HS-5 (cell line): ENCODE results near the gene STUB1.

Experiments
- DNase-seq: peaks from one replicate; pipeline ENCODE4 v3.0.0-alpha.2; 2012; ENCODE audit warnings: low read depth

STUB1 gene

GRCh38 chr16:679814-680624 is at the start of gene STUB1:
Gene STUB1, plus strand, starts transcription at chr16:680410. Its CDS starts 116 bp downstream, at chr16:680526.
- peak; percentile 49 for DNase-seq

GRCh38 chr16:630815-631405 is 49.3 kb upstream of the STUB1 start, which contains the start of gene WFIKKN1:
Gene WFIKKN1, plus strand, starts transcription at chr16:630985. Its CDS starts 269 bp downstream, at chr16:631254.
- no peak for DNase-seq

- DNase-seq, result no peak
Measured at GRCh38 chr16:631808-632358, 48.3 kb upstream of the STUB1 start.

- no peak for DNase-seq
Measured at GRCh38 chr16:632486-633335, 47.5 kb upstream of the STUB1 start.

- no peak for DNase-seq
Measured at GRCh38 chr16:633336-634050, 46.7 kb upstream of the STUB1 start.

GRCh38 chr16:634051-634670 is 46.0 kb upstream of the STUB1 start:
- no peak for DNase-seq

GRCh38 chr16:634996-635395 is 45.2 kb upstream of the STUB1 start:
- DNase-seq, result no peak

GRCh38 chr16:635573-636205 is 44.5 kb upstream of the STUB1 start:
- no peak for DNase-seq

- DNase-seq, result peak; percentile 70
Measured at GRCh38 chr16:636206-637080, 43.8 kb upstream of the STUB1 start, which contains the start of gene METTL26. Gene METTL26, minus strand, starts transcription at chr16:636305. Its CDS starts 15 bp downstream, at chr16:636290.

- DNase-seq, result no peak
Measured at GRCh38 chr16:637081-638018, 42.9 kb upstream of the STUB1 start.

- DNase-seq, result no peak
Measured at GRCh38 chr16:638034-638543, 42.1 kb upstream of the STUB1 start.

GRCh38 chr16:638836-639235 is 41.4 kb upstream of the STUB1 start:
- no peak for DNase-seq

GRCh38 chr16:640614-641013 is 39.6 kb upstream of the STUB1 start:
- DNase-seq, result no peak

- no peak for DNase-seq
Measured at GRCh38 chr16:641326-642188, 38.7 kb upstream of the STUB1 start, which contains the start of gene MCRIP2. Gene MCRIP2, plus strand, starts transcription at chr16:641828. Its CDS starts 164 bp downstream, at chr16:641992.

- no peak for DNase-seq
Measured at GRCh38 chr16:642189-643049, 37.8 kb upstream of the STUB1 start.

GRCh38 chr16:643050-643368 is 37.2 kb upstream of the STUB1 start:
- DNase-seq, result no peak
